PC-9 (cell line): ENCODE data around the gene RYR3. TPM values are rescaled to one million over a fixed set of nuclear protein-coding genes. Genes with fewer than 3 reads are reported as not detected.

Experiments
- BruUV-seq: library from RNA; stranded (reverse); fragments of 400-500 nt; replicated peaks from 2 replicates; lab custom pipeline; 2021; lab: Mats Ljungman, UMichigan
- CTCF ChIA-PET: fragments of 300-600 bp; sonication (Branson Sonifier 250); formaldehyde crosslinking; loops from one replicate; lab custom pipeline; 2022; ENCODE audit warnings: antibody characterized with exemption; lab: Charles Lee
- POLR2A ChIA-PET: fragments of 300-600 bp; sonication (Branson Sonifier 250); formaldehyde crosslinking; loops from one replicate; lab custom pipeline; 2022; ENCODE audit warnings: antibody characterized with exemption; ENCODE audit not compliant: unreplicated experiment; lab: Charles Lee
- DNase-seq, 2 experiments: peaks; one replicate each; pipeline versions ENCODE4 v3.0.0 to v3.0.0-alpha.2; 2015 to 2022; ENCODE audit warnings: mixed read lengths in 1 of 2
- H2AFZ ChIP-seq: fragments of 200-600 bp; sonication (generic); 2 replicates; pipeline ENCODE4 v1.8.1; 2017; ENCODE audit warnings: antibody characterized with exemption
- H3F3A ChIP-seq: fragments of 200-600 bp; sonication (generic); 2 replicates; pipeline ENCODE4 v1.8.1; 2017; ENCODE audit warnings: antibody characterized with exemption, mild to moderate bottlenecking, low read depth; ENCODE audit not compliant: insufficient read depth
- H3K27ac ChIP-seq: fragments of 200-600 bp; sonication (generic); 2 replicates; pipeline ENCODE4 v1.6.1; 2016; ENCODE audit warnings: mixed run types
- H3K27me3 ChIP-seq: fragments of 200-600 bp; sonication (generic); 2 replicates; pipeline ENCODE4 v1.6.1; 2016; ENCODE audit warnings: low read depth, mixed run types; ENCODE audit not compliant: insufficient read depth
- H3K36me3 ChIP-seq: fragments of 200-600 bp; sonication (generic); 2 replicates; pipeline ENCODE4 v1.6.1; 2016; ENCODE audit warnings: low read depth, mixed run types
- H3K4me1 ChIP-seq: fragments of 200-600 bp; sonication (generic); replicated peaks from 2 replicates; pipeline ENCODE4 v1.6.1; 2016; ENCODE audit warnings: mixed run types; ENCODE audit not compliant: insufficient read depth
- H3K4me2 ChIP-seq: fragments of 200-600 bp; sonication (generic); 2 replicates; pipeline ENCODE4 v1.6.1; 2017; ENCODE audit warnings: mixed run types
- H3K4me3 ChIP-seq: fragments of 200-600 bp; sonication (generic); 2 replicates; pipeline ENCODE4 v1.6.1; 2016; ENCODE audit warnings: mixed run types
- H3K79me2 ChIP-seq: fragments of 200-600 bp; sonication (generic); 2 replicates; pipeline ENCODE4 v1.6.1; 2017; ENCODE audit warnings: low read depth, mixed run types
- H3K9me2 ChIP-seq: fragments of 200-600 bp; sonication (generic); 2 replicates; pipeline ENCODE4 v1.8.1; 2017; ENCODE audit warnings: mild to moderate bottlenecking; ENCODE audit not compliant: insufficient read depth
- H3K9me3 ChIP-seq: fragments of 200-600 bp; sonication (generic); 2 replicates; pipeline ENCODE4 v1.8.1; 2016; ENCODE audit warnings: low read depth; ENCODE audit not compliant: insufficient read depth
- H4K20me1 ChIP-seq: fragments of 200-600 bp; sonication (generic); 2 replicates; pipeline ENCODE4 v1.8.1; 2017; ENCODE audit not compliant: insufficient read depth
- EZH2 ChIP-seq: fragments of 200-600 bp; sonication (generic); IDR thresholded peaks from 2 replicates; pipeline ENCODE4 v1.8.0; 2017; ENCODE audit warnings: antibody characterized with exemption, low read depth
- intact Hi-C: fragments of 100-400 bp; cut with micrococcal nuclease; formaldehyde crosslinking; loops from one replicate; pipeline ENCODE4 v1.10.0; 2022; ENCODE audit not compliant: unreplicated experiment
- total RNA-seq: library from RNA; stranded (reverse); gene quantifications from 2 replicates; pipeline ENCODE4 v1.2.3, GENCODE V29; 2021
- TF ChIP-seq, protein P1 (sequence below): fragments of 200-600 bp; sonication (generic); conservative IDR thresholded peaks from 2 replicates; pipeline ENCODE4 v1.6.1; 2017; ENCODE audit warnings: mixed run types, antibody characterized with exemption, mild to moderate bottlenecking, moderate library complexity

The RYR3 gene
- total RNA-seq, 1 experiment from 2014 or later: 0.15 TPM

DNA sequence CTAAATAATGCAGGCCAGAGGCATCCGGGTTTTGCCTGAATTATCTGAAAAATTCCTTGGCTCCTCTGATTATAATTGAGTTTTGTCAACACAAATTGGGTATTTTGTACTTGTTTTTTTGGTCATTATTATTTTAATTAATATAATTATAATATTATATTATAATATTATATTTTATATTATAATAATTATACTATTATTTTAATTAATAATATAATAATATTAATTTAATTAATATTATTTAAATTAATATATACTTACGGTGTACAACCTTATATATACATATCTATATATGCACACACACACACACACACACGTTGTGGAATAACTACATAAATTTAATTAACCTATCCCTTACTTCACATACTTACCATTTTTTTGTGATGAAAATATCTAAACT lies 73.5 kb downstream of the RYR3 start:
- no peak for DNase-seq
- intact Hi-C loops: no loop called here
- TF ChIP-seq, protein P1, sequence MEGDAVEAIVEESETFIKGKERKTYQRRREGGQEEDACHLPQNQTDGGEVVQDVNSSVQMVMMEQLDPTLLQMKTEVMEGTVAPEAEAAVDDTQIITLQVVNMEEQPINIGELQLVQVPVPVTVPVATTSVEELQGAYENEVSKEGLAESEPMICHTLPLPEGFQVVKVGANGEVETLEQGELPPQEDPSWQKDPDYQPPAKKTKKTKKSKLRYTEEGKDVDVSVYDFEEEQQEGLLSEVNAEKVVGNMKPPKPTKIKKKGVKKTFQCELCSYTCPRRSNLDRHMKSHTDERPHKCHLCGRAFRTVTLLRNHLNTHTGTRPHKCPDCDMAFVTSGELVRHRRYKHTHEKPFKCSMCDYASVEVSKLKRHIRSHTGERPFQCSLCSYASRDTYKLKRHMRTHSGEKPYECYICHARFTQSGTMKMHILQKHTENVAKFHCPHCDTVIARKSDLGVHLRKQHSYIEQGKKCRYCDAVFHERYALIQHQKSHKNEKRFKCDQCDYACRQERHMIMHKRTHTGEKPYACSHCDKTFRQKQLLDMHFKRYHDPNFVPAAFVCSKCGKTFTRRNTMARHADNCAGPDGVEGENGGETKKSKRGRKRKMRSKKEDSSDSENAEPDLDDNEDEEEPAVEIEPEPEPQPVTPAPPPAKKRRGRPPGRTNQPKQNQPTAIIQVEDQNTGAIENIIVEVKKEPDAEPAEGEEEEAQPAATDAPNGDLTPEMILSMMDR: no peak
- no peak for TF ChIP-seq EZH2
- Histone ChIP-seq H3K36me3 (no peaks in the 10 kb centered on the region), H3K4me2 (no peak overlapping the region), H4K20me1 (no peaks in the 10 kb centered on the region), H3F3A (no peaks in the 10 kb centered on the region), H3K4me1 (no peaks in the 10 kb centered on the region), H3K79me2 (no peaks in the 10 kb centered on the region), H2AFZ (no peak overlapping the region), H3K27me3 (no peaks in the 10 kb centered on the region), H3K4me3 (no peak overlapping the region), H3K27ac (no peak overlapping the region), H3K9me2 (no peaks in the 10 kb centered on the region), H3K9me3 (no peaks in the 10 kb centered on the region)
- POLR2A ChIA-PET: no interaction called here
- no TSS peak for BruUV-seq
- CTCF ChIA-PET: no interaction called here

DNA sequence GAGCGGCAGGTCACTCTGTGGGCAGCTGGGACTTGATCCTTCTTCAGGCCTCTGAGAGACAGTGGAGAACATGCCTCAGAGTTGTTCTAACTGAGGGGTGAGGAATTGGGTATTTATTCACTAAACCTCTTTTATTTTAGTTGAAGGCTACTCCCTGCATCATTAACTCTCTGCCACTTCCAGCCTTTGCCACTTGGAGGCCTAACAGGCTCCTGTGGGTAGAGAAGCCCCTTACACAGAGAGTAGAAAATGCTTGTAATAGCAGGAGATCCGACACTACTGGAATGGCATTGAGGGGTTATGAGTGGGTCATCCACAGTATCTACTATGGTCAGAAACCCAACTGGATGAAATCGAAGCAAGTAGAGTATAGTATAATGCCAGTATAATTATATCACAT lies 81.7 kb downstream of the RYR3 start:
- H4K20me1 ChIP-seq: no peaks in the 10 kb centered on the region
- no peaks in the 10 kb centered on the region for H3K27me3 ChIP-seq
- CTCF ChIA-PET: no interaction called here

DNA sequence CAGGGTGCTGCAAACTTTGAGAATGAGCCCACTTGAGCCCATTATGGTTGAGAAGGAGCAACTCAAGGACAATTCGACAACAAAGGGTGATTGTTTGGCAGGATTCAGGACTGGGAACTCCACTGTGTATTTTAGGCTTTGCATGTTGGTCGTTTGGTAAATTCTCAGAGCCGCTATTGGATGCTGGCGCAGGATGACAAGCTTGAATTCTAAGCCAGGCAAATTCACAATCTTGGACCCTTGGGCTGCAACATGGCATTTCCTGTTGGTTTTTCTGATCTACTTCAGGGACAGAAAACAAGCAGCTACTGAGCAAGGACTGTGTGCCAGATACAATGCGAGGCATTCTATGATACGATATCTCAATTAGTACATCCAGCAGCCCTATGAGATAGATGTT lies 82.8 kb downstream of the RYR3 start:
- Histone ChIP-seq H3F3A (no peaks in the 10 kb centered on the region), H3K4me2 (no peak overlapping the region), H4K20me1 (no peaks in the 10 kb centered on the region), H3K9me3 (no peaks in the 10 kb centered on the region), H3K4me1 (no peaks in the 10 kb centered on the region), H3K4me3 (no peak overlapping the region), H3K27ac (no peak overlapping the region), H3K36me3 (no peaks in the 10 kb centered on the region), H3K79me2 (no peaks in the 10 kb centered on the region), H3K27me3 (no peaks in the 10 kb centered on the region), H2AFZ (no peak overlapping the region), H3K9me2 (no peaks in the 10 kb centered on the region)
- ChIA-PET POLR2A (interaction anchor here (0.7 kb wide), 1 partner anchor 741 kb away, joined by 4 read pairs; no protein-coding TSS in a partner anchor), CTCF (no interaction called here)
- TF ChIP-seq EZH2: no peak
- TF ChIP-seq, protein P1: no peak
- intact Hi-C loops: no loop called here
- no TSS peak for BruUV-seq
- no peak for DNase-seq

More for the DNA sequence above, 81.7 kb downstream of the RYR3 start:
- intact Hi-C loops: no loop called here
- H3K27ac ChIP-seq: no peak overlapping the region
- no peak overlapping the region for H3K4me2 ChIP-seq
- no peaks in the 10 kb centered on the region for H3K79me2 ChIP-seq
- H2AFZ ChIP-seq: no peak overlapping the region
- TF ChIP-seq EZH2: no peak
- TF ChIP-seq, protein P1: no peak
- BruUV-seq: no TSS peak
- no peak for DNase-seq
- no peak overlapping the region for H3K4me3 ChIP-seq
- no peaks in the 10 kb centered on the region for H3F3A ChIP-seq
- H3K9me3 ChIP-seq: no peaks in the 10 kb centered on the region
- no peaks in the 10 kb centered on the region for H3K9me2 ChIP-seq
- POLR2A ChIA-PET: no interaction called here
- H3K4me1 ChIP-seq: no peaks in the 10 kb centered on the region
- no peaks in the 10 kb centered on the region for H3K36me3 ChIP-seq
